ENCODE data around the gene PIP4K2B. TPM values are rescaled to one million over a fixed set of nuclear protein-coding genes. Genes with fewer than 3 reads are reported as not detected.

PIP4K2B gene
- total and polyA plus RNA-seq, 2 of the 8 experiments (the other 6 are each of a cell fraction or from before 2014, with no cell fraction given), result 21.5 to 57.8 TPM

DNA sequence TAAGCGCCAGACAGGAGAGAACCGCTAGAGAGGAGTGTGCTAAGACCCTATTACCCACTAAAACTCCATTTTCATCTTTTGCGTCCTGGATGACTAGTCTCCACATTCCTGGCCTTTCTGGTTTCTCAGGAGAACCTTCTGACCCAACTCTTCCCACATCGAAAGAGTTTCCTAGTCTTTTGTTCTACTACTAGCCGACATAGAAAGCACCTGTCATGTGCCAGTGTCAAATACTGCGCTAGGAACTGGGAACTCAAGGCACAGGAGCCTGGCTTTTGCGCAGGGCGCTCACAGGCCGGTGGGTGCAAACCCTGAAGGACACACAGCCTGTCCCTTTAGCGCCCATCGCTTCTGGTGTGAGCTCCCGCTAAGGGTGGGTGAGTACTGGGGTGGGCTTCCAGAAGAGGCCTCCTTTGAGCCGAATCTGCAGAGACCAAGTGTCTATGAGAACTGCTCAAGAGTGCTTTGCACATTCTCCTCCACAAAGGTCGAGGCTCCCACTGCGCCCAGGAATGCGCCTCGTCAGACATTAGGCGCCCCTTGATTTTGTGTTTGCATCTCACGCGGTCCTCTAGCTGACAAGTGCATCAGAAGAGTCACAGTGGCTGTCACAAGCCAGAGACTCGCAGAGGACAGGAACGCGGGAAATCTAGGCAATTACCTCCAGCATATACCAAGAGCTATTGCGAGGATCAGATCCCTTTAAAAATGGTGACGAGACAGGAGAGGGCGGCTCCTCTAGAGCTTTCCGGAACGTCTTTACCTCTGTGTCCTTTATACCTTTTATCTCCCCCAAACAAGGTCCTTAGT lies 48.8 kb downstream of the PIP4K2B start (continued):
- TF ChIP-seq, protein P1, sequence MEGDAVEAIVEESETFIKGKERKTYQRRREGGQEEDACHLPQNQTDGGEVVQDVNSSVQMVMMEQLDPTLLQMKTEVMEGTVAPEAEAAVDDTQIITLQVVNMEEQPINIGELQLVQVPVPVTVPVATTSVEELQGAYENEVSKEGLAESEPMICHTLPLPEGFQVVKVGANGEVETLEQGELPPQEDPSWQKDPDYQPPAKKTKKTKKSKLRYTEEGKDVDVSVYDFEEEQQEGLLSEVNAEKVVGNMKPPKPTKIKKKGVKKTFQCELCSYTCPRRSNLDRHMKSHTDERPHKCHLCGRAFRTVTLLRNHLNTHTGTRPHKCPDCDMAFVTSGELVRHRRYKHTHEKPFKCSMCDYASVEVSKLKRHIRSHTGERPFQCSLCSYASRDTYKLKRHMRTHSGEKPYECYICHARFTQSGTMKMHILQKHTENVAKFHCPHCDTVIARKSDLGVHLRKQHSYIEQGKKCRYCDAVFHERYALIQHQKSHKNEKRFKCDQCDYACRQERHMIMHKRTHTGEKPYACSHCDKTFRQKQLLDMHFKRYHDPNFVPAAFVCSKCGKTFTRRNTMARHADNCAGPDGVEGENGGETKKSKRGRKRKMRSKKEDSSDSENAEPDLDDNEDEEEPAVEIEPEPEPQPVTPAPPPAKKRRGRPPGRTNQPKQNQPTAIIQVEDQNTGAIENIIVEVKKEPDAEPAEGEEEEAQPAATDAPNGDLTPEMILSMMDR (IDR thresholded peaks at IDR 0.05; ENCODE audit: control extremely low read depth in 1 of 3, insufficient read depth in 1 of 3, low read depth in 1 of 3, low read length in 3 of 3), result no peak
- TF ChIP-seq SAP30 (IDR thresholded peaks at IDR 0.05; ENCODE audit: insufficient read depth, insufficient replicate concordance, low read length) (peak; percentile 20), EZH2 (IDR thresholded peaks at IDR 0.05; ENCODE audit: low read depth, low read length, severe bottlenecking) (no peak), TAF7 (optimal IDR thresholded peaks at IDR 0.05; ENCODE audit: borderline replicate concordance, low read depth, low read length) (no peak), SIRT6 (IDR thresholded peaks at IDR 0.05; ENCODE audit: low read length) (no peak), KDM5A (IDR thresholded peaks at IDR 0.05; ENCODE audit: low read length) (no peak), RNF2 (IDR thresholded peaks at IDR 0.05; ENCODE audit: borderline replicate concordance, low read depth, low read length, missing control alignments, poor library complexity, severe bottlenecking) (no peak), POU5F1 (IDR thresholded peaks at IDR 0.05; ENCODE audit: low read depth, low read length) (no peak), BACH1 (IDR thresholded peaks at IDR 0.05; ENCODE audit: low read length) (peak; percentile 80), SIN3A (conservative IDR thresholded peaks at IDR 0.05 in 1 of 2, IDR thresholded peaks at IDR 0.05 in 1 of 2; ENCODE audit: low read depth in 1 of 2, low read length in 2 of 2) (peak; percentile 54 to 84; a peak in 2 of 4 replicates)

Data from H1 (cell line).